Measurements from ENCODE around the gene ADAD1.

DNA sequence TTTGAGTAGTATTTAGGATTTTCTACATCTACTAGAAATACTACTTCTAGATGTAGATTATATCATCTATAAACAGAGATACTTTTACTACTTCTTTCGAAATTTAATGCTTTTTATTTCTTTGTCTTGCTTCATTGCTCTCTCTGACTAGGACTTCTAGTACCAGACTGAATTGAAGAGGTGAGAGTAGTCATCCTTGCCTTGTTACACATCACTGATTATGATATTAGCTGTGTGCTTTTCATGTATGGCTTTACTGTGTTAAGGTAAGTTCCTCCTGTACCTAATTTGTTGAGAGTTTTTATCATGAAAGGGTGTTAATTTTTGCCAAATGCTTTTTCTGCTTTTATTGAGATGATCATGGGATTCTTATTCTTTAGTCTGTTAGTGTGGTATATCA, 97.3 kb downstream of the ADAD1 start:
- TF ChIP-seq, protein P1, sequence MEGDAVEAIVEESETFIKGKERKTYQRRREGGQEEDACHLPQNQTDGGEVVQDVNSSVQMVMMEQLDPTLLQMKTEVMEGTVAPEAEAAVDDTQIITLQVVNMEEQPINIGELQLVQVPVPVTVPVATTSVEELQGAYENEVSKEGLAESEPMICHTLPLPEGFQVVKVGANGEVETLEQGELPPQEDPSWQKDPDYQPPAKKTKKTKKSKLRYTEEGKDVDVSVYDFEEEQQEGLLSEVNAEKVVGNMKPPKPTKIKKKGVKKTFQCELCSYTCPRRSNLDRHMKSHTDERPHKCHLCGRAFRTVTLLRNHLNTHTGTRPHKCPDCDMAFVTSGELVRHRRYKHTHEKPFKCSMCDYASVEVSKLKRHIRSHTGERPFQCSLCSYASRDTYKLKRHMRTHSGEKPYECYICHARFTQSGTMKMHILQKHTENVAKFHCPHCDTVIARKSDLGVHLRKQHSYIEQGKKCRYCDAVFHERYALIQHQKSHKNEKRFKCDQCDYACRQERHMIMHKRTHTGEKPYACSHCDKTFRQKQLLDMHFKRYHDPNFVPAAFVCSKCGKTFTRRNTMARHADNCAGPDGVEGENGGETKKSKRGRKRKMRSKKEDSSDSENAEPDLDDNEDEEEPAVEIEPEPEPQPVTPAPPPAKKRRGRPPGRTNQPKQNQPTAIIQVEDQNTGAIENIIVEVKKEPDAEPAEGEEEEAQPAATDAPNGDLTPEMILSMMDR (IDR thresholded peaks at IDR 0.05 in 4 of 5, conservative IDR thresholded peaks at IDR 0.05 in 1 of 5) = no peak
- TF ChIP-seq POLR2A (IDR thresholded peaks at IDR 0.05) = no peak
